Measurements from ENCODE around the gene TSEN15.

TSEN15 gene

DNA sequence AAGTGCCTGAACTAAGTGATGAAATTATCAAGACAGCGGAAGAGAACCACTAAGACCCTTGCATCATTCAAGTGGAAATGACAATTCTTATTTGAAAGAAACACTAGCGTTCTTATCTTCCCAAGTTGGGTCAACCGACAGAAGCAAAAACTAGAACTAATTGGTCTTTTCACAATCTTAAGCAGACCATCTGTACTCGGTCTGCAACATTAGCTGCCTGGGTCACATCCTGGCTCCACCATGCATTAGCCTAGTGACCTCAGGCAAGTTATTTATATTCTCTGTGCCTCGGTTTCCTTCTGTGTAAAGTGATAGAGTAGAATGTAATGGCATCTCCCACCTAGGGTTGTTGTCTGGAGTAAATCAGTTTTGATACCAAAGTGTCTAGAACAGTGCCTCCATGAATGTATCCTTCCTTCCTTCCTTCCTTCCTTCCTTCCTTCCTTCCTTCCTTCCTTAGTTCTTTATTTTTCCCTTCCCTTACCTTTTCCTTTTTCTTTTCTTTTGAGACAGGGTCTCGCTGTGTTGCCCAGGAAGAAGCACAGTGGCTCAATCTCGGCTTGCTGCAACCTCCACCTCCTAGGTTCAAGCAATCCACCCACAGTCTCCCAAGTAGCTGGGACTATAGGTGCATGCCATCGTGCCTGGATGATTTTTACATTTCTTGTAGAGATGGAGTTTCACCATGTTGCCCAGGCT is 20.0 kb upstream of the TSEN15 start:
- Histone ChIP-seq H3K27ac (ENCODE audit: low read depth, low read length) (no peak overlapping the region), H3K9me3 (ENCODE audit: control insufficient read depth, insufficient read depth, low read length) (no peaks in the 10 kb centered on the region), H3K9ac (ENCODE audit: low read depth, low read length) (no peak overlapping the region), H3K27me3 (ENCODE audit: control insufficient read depth, insufficient read depth, low read length) (peaks cover 48% of the 10 kb centered on the region), H3K4me1 (ENCODE audit: control insufficient read depth, insufficient read depth, low read length) (peaks cover 9% of the 10 kb centered on the region; the same call in 1 of the 2 replicates), H3K4me3 (ENCODE audit: low read depth, low read length) (no peak overlapping the region), H3K36me3 (ENCODE audit: control insufficient read depth, insufficient read depth, low read length) (no peaks in the 10 kb centered on the region)

DNA sequence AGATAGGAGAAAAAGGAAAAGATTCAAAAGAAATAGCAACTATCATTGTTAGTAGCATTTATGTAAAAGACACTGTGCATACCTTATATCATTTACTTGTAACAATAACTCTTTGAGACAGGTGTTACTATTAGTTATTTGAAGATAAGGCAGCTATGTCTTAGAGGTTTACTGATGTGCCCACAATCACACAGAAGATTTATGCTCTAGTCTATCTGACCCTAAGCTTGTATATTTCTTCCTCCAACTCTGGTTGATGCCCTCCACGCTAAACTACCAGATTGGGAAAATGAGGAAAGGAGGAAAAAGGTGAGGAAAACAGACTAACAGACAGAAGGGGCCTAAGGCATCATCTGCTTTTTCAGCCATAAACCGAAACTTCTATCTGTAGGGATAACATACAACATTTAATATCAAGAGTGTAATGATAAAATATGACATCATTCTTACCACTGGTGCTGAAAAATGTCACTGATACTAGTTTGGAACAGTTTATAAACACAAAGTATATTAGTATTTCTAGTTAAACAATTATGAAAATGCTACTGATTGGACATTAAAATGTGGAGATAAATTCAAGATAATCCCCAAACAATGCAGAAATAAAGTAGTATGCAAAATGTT is 19.1 kb upstream of the TSEN15 start:
- Histone ChIP-seq H3K27ac (ENCODE audit: low read depth, low read length) (no peak overlapping the region), H3K4me1 (ENCODE audit: control insufficient read depth, insufficient read depth, low read length) (peaks cover 9% of the 10 kb centered on the region; the same call in 1 of the 2 replicates), H3K9ac (ENCODE audit: low read depth, low read length) (no peak overlapping the region)

DNA sequence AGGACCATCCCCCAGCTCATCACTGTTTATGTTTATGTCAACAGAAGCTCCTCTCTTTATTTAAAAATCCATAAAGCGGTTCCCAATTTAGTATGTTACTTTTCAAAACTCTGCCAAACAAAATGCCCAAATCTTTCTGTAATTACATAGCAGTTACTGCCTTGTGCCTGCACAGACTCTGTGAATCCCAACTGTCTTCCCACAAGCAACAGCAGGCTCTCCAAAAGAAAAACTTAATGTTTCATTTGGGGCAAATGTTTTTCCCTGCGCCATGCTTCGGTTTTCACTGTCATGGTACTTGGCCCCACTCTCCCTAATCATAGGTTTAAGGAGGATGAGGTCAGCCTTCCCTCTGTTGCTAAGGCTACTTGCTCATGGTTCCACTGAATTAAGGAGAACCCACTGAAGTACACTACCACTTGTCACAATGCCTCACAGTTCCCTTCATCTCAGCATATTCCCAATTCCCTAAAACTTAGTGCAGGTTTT is 18.6 kb upstream of the TSEN15 start:
- Histone ChIP-seq H3K9ac (ENCODE audit: low read depth, low read length) (no peak overlapping the region), H3K27me3 (ENCODE audit: control insufficient read depth, insufficient read depth, low read length) (peaks cover 54% of the 10 kb centered on the region)

More for the DNA sequence above, 19.1 kb upstream of the TSEN15 start:
- H3K4me3 ChIP-seq (ENCODE audit: low read depth, low read length): no peak overlapping the region
- H3K27me3 ChIP-seq (ENCODE audit: control insufficient read depth, insufficient read depth, low read length): peaks cover 49% of the 10 kb centered on the region
- no peaks in the 10 kb centered on the region for H3K36me3 ChIP-seq (ENCODE audit: control insufficient read depth, insufficient read depth, low read length)
- H3K9me3 ChIP-seq (ENCODE audit: control insufficient read depth, insufficient read depth, low read length): no peaks in the 10 kb centered on the region

DNA sequence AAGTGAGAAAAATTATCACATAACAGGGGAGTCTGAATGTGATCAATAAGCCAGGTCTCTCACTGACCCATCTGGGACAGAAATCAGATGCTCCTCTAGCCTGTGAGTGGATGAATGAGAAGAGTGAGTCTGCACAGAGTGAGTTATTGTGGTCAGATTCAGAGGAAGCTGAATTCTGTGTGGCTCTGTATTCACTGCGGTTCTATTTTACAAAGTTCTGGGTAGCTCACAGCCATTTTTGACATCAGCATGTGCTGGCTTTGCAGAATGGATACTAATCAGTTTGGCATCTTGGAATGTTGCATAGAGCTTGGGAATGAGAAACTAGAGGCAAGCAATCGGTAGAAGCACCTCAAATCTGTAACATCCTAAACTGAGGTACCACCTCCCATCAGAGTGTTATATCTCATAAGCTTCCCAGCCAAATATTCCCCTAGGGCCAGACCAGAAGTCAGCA is 17.8 kb upstream of the TSEN15 start:
- Histone ChIP-seq H3K27ac (ENCODE audit: low read depth, low read length) (no peak overlapping the region), H3K9ac (ENCODE audit: low read depth, low read length) (no peak overlapping the region), H3K4me1 (ENCODE audit: control insufficient read depth, insufficient read depth, low read length) (peaks cover 5% of the 10 kb centered on the region; the same call in 1 of the 2 replicates), H3K27me3 (ENCODE audit: control insufficient read depth, insufficient read depth, low read length) (peaks cover 62% of the 10 kb centered on the region), H3K9me3 (ENCODE audit: control insufficient read depth, insufficient read depth, low read length) (no peaks in the 10 kb centered on the region), H3K4me3 (ENCODE audit: low read depth, low read length) (no peak overlapping the region), H3K36me3 (ENCODE audit: control insufficient read depth, insufficient read depth, low read length) (no peaks in the 10 kb centered on the region)

More for the DNA sequence above, 18.6 kb upstream of the TSEN15 start:
- H3K36me3 ChIP-seq (ENCODE audit: control insufficient read depth, insufficient read depth, low read length): no peaks in the 10 kb centered on the region
- no peaks in the 10 kb centered on the region for H3K9me3 ChIP-seq (ENCODE audit: control insufficient read depth, insufficient read depth, low read length)
- H3K4me3 ChIP-seq (ENCODE audit: low read depth, low read length): no peak overlapping the region
- H3K27ac ChIP-seq (ENCODE audit: low read depth, low read length): no peak overlapping the region
- peaks cover 9% of the 10 kb centered on the region for H3K4me1 ChIP-seq (ENCODE audit: control insufficient read depth, insufficient read depth, low read length)

DNA sequence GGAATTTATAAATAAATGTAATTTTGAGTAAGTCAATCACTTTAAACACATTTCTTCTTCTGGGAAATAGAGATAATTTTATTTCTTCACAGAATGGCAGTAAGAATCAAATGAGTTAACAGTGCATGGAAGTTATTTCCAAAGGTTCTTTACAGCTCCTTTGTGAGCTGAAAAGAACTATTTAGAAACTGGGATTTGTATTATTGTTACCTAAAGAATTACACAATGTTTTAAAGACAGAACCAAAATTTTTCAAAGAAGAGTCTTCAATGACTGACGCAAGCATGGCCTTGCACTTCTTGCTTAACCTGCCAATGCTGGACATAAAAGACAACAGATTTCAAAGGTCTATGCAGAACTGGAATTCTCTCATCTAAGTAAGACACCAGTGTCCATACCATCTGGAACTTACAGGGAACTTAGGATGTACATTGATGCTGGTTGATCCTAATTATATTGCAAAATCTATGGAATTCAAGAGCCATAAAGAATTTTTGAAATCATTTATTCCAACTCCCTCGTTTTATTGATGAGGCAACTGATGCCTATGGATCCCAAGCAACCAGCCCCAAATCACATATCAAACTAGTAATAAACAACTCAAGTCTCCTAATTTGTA is 16.7 kb upstream of the TSEN15 start:
- no peaks in the 10 kb centered on the region for H3K36me3 ChIP-seq (ENCODE audit: control insufficient read depth, insufficient read depth, low read length)
- H3K27me3 ChIP-seq (ENCODE audit: control insufficient read depth, insufficient read depth, low read length): peaks cover 73% of the 10 kb centered on the region
- H3K9me3 ChIP-seq (ENCODE audit: control insufficient read depth, insufficient read depth, low read length): no peaks in the 10 kb centered on the region
- H3K27ac ChIP-seq (ENCODE audit: low read depth, low read length): no peak overlapping the region
- H3K4me3 ChIP-seq (ENCODE audit: low read depth, low read length): no peak overlapping the region
- no peak overlapping the region for H3K9ac ChIP-seq (ENCODE audit: low read depth, low read length)
- peaks cover 5% of the 10 kb centered on the region; the same call in 1 of the 2 replicates for H3K4me1 ChIP-seq (ENCODE audit: control insufficient read depth, insufficient read depth, low read length)

DNA sequence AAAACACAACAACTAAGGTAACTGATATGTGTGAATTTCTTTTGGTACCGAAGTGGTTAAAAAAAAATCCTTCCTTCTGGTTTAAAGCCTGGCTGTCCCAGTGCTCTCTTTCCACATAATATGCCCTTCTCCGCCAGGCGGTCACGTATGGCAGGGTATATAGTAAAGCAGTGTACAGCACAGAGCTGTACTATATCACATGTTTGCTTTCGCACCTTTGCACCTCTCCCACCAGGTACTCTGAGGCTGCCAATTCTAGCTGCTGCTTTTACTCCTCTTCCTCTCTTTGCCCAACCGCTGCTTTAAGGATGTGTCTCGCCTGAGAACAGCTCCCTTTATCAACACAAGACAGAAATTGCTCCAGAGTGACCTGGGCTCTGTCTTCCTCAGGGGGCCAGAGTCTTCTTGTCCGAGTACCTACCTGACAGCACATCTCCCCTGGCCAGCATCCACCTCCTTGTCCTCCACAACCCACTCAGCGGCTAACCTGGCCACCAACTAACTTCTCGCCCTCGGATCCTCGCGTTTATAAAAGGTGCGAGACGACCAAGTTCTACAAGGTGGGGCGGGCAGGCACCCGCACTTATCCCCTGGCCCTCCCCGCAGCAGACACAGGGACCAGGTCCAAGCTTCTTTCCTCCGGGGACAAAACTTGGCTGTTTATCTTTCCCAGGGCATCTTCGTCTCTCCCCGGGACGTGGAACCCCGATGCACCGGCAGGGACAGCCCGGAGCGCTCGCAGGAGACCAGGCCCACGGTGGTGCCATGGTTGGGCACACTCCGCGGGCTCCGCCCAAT is 15.6 kb upstream of the TSEN15 start:
- H3K27me3 ChIP-seq (ENCODE audit: control insufficient read depth, insufficient read depth, low read length): peaks cover 74% of the 10 kb centered on the region
- H3K4me1 ChIP-seq (ENCODE audit: control insufficient read depth, insufficient read depth, low read length): peaks cover 5% of the 10 kb centered on the region; the same call in 1 of the 2 replicates
- H3K36me3 ChIP-seq (ENCODE audit: control insufficient read depth, insufficient read depth, low read length): no peaks in the 10 kb centered on the region
- H3K9ac ChIP-seq (ENCODE audit: low read depth, low read length): no peak overlapping the region
- peak overlapping the region; percentile 77 for H3K4me3 ChIP-seq (ENCODE audit: low read depth, low read length)
- no peak overlapping the region for H3K27ac ChIP-seq (ENCODE audit: low read depth, low read length)
- H3K9me3 ChIP-seq (ENCODE audit: control insufficient read depth, insufficient read depth, low read length): no peaks in the 10 kb centered on the region

DNA sequence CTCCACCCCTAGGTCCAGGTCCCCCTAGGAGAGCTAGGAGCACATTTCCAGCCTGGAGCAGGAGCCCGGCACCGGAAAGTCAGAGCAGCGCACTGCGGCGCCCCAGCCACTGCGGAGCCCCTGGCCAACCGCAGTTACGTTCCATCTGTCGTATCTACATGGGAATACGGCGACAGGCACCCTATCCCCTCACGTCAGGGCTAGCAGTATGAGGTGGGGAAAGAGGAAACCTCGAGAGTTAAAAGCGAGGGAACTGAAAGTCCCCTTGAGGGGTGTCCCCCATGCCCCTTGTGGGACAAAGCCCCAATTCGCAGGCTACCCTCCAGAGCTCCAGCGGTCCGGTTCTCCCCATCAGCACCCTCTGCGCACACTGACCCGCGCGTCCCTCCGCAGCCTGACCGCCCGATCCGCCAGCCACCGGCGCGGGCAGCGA is 15.0 kb upstream of the TSEN15 start:
- no peak overlapping the region for H3K9ac ChIP-seq (ENCODE audit: low read depth, low read length)
- H3K9me3 ChIP-seq (ENCODE audit: control insufficient read depth, insufficient read depth, low read length): no peaks in the 10 kb centered on the region
- H3K27me3 ChIP-seq (ENCODE audit: control insufficient read depth, insufficient read depth, low read length): peaks cover 70% of the 10 kb centered on the region
- H3K27ac ChIP-seq (ENCODE audit: low read depth, low read length): no peak overlapping the region
- H3K36me3 ChIP-seq (ENCODE audit: control insufficient read depth, insufficient read depth, low read length): no peaks in the 10 kb centered on the region
- peaks cover 6% of the 10 kb centered on the region; the same call in 1 of the 2 replicates for H3K4me1 ChIP-seq (ENCODE audit: control insufficient read depth, insufficient read depth, low read length)
- H3K4me3 ChIP-seq (ENCODE audit: low read depth, low read length): peak overlapping the region; percentile 77

DNA sequence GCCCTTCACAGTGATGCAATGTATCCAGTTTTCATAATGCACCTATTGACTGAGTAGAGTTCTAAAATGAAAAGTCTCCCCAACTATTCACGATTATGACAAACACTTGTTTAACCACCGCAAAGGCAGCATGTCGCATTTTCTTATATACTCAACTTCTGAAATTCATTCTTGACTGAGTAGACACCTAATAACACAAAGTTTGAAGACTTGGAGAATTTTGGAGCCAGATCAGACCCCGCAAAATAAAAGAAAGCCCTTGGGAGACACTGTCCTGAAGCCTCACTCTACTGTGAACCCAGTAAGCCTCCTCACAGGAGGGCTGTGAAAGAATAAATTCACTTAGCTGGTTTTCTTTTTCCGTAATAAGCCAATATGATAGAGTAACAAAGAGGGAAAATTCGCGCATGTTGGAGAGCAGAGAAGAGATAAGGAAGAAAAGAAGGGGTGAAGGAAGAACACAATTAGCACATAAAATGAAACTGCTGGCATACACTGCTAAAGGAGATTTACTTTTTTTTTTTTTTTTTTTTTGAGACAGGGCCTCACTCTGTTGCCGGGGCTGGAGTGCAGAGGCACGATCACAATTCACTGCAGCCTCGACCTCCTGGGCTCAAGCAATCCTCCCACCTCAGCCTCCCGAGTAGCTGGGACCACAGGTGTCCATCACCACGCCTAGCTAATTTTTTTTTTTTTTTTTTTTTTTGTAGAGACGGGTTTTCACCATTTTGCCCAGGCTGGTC is 13.5 kb upstream of the TSEN15 start:
- peak overlapping the region; percentile 77 for H3K4me3 ChIP-seq (ENCODE audit: low read depth, low read length)
- no peak overlapping the region for H3K27ac ChIP-seq (ENCODE audit: low read depth, low read length)
- H3K9ac ChIP-seq (ENCODE audit: low read depth, low read length): no peak overlapping the region
- no peaks in the 10 kb centered on the region for H3K36me3 ChIP-seq (ENCODE audit: control insufficient read depth, insufficient read depth, low read length)
- H3K4me1 ChIP-seq (ENCODE audit: control insufficient read depth, insufficient read depth, low read length): peaks cover 8% of the 10 kb centered on the region; the same call in 1 of the 2 replicates
- H3K9me3 ChIP-seq (ENCODE audit: control insufficient read depth, insufficient read depth, low read length): no peaks in the 10 kb centered on the region
- H3K27me3 ChIP-seq (ENCODE audit: control insufficient read depth, insufficient read depth, low read length): peaks cover 68% of the 10 kb centered on the region

DNA sequence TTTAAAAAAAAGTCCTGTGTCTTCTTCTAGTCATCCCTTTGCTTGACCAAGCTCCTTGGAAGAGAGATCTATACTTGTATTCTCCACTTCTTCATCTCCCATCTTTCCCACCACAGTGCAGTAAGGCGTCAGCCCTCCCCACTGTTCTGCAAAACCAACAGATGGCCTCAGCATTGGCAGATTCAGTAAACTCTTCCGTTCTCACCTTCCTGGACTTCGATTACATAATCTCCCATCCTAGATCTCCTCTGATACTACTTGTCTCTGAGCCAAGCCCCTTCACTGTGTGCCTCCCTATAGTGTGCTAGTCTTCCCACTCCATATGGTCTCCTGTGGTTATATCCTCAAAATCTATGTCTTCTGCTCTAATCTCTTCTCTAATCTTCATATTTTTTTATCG is 12.4 kb upstream of the TSEN15 start:
- Histone ChIP-seq H3K9me3 (ENCODE audit: control insufficient read depth, insufficient read depth, low read length) (no peaks in the 10 kb centered on the region), H3K27ac (ENCODE audit: low read depth, low read length) (no peak overlapping the region), H3K9ac (ENCODE audit: low read depth, low read length) (no peak overlapping the region), H3K4me1 (ENCODE audit: control insufficient read depth, insufficient read depth, low read length) (peaks cover 8% of the 10 kb centered on the region; the same call in 1 of the 2 replicates), H3K36me3 (ENCODE audit: control insufficient read depth, insufficient read depth, low read length) (no peaks in the 10 kb centered on the region), H3K27me3 (ENCODE audit: control insufficient read depth, insufficient read depth, low read length) (peaks cover 58% of the 10 kb centered on the region), H3K4me3 (ENCODE audit: low read depth, low read length) (no peak overlapping the region)

DNA sequence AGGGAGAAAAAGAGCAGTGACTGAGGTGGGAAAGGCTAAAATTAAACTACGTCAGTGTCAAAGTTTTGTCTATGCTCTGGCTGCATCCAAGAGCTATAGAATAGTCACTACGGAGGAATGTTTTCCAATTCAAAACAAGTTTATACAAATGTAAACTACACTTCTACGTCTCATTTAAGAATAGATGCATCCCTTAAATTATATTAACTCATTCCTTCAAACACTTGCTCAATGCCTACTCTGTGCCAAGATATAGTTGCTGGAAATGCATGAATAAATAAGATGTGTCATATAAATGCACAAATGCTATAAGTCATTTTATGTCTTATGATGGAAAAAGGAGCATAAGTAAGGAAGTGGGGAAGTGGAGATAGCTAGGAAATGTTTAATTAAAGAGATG is 9.8 kb upstream of the TSEN15 start:
- H3K9ac ChIP-seq (ENCODE audit: low read depth, low read length): no peak overlapping the region
- peaks cover 7% of the 10 kb centered on the region; the same call in 1 of the 2 replicates for H3K4me1 ChIP-seq (ENCODE audit: control insufficient read depth, insufficient read depth, low read length)
- no peak overlapping the region for H3K4me3 ChIP-seq (ENCODE audit: low read depth, low read length)
- H3K27me3 ChIP-seq (ENCODE audit: control insufficient read depth, insufficient read depth, low read length): peaks cover 32% of the 10 kb centered on the region
- H3K27ac ChIP-seq (ENCODE audit: low read depth, low read length): no peak overlapping the region
- no peaks in the 10 kb centered on the region for H3K36me3 ChIP-seq (ENCODE audit: control insufficient read depth, insufficient read depth, low read length)
- H3K9me3 ChIP-seq (ENCODE audit: control insufficient read depth, insufficient read depth, low read length): no peaks in the 10 kb centered on the region

Measured in HUES48 (cell line).